ENCODE data around the gene PIP5KL1.

The PIP5KL1 gene

GRCh38 chr9:127962278-127962677 is 31.7 kb upstream of the PIP5KL1 start:
- H3K27me3 ChIP-seq (ENCODE audit: low read depth): no peaks in the 10 kb centered on the region
- in situ Hi-C loops (cut with MboI; ENCODE audit: low sequenced_read_pairs): no loop called here
- no peak for DNase-seq (ENCODE audit: low spot score in 2 of 2)
- peaks cover 19% of the 10 kb centered on the region for H3K4me1 ChIP-seq
- H3K9me3 ChIP-seq: no peaks in the 10 kb centered on the region
- H3K4me3 ChIP-seq: no peak overlapping the region
- no peaks in the 10 kb centered on the region for H3K36me3 ChIP-seq (replicated peaks)

DNA sequence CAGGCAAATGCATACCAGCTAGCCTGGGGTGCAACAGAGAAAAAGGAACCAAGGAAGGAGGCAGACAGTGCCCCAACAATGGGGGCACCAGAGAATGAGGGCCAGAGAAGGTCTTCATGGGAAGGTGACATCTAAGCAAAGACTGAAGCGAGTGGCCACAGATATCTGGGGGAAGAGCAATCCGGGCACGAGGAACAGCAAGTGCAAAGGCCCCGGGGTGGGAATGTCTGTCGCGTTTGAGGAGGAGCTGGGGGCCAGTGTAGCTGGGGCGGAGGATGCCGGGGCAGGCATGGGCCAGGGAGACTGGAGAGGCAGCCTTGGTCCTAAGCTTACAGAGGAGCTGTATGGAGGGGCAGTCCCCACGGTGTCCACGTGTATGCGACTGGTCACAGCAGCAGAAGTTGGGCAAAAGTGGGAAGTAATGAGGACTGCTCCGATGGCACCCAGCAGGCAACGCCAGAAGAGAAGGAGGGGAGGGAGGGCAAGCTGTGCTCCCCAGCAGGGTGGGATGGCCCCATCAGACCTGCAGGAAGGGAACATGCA is 31.1 kb upstream of the PIP5KL1 start:
- Histone ChIP-seq H3K9me3 (no peaks in the 10 kb centered on the region), H3K4me1 (peaks cover 19% of the 10 kb centered on the region), H3K36me3 (replicated peaks) (no peaks in the 10 kb centered on the region), H3K4me3 (no peak overlapping the region), H3K27me3 (ENCODE audit: low read depth) (no peaks in the 10 kb centered on the region)
- no peak for DNase-seq (ENCODE audit: low spot score in 2 of 2)
- in situ Hi-C loops (cut with MboI; ENCODE audit: low sequenced_read_pairs): no loop called here

GRCh38 chr9:127961155-127961490 is 30.5 kb upstream of the PIP5KL1 start:
- DNase-seq (ENCODE audit: low spot score in 2 of 2): no peak
- Histone ChIP-seq H3K27me3 (ENCODE audit: low read depth) (no peaks in the 10 kb centered on the region), H3K4me1 (peaks cover 19% of the 10 kb centered on the region), H3K36me3 (replicated peaks) (no peaks in the 10 kb centered on the region), H3K4me3 (no peak overlapping the region), H3K9me3 (no peaks in the 10 kb centered on the region)
- in situ Hi-C loops (cut with MboI; ENCODE audit: low sequenced_read_pairs): no loop called here

DNA sequence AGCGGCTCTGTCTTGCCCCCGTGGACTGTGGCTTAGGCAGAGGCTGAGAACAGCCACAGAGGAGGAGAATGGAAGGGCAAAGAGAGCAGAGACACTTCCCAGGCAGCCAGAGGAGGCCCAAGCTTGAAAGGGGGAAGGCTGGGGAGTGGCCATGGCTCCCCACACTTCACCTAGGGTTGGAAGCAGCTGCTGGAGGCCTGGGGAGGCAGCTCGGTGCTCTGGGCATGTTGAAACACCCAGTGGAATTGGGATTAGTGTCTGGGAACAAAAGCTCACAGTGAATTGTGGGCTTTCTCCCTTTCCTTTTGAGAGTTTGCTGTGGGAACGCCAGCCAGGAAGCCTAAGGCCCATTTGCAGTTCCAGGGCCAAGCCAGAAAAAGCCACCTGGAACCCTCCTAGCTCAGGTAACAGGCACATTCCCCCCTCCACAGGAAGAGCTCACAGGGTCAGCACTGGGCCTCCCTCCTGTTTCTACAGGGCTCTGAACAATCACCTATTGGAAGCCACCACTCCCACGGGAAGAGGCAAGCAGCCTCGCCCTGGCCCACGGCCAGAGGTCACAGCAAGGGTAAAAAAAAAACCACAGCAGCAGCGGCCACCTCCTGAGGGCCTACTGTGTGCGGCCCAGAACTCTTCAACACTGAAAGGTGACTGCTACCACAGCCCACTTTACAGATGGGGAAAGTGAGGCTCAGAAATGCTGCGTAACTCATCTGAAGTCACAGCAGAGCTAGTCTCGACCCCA is 30.0 kb upstream of the PIP5KL1 start:
- H3K27me3 ChIP-seq (ENCODE audit: low read depth): no peaks in the 10 kb centered on the region
- no peaks in the 10 kb centered on the region for H3K36me3 ChIP-seq (replicated peaks)
- peaks cover 15% of the 10 kb centered on the region for H3K4me1 ChIP-seq
- in situ Hi-C loops (cut with MboI; ENCODE audit: low sequenced_read_pairs): no loop called here
- H3K9me3 ChIP-seq: no peaks in the 10 kb centered on the region
- no peak overlapping the region for H3K4me3 ChIP-seq
- peak; percentile 74 to 76 for DNase-seq (ENCODE audit: low spot score in 2 of 2)

DNA sequence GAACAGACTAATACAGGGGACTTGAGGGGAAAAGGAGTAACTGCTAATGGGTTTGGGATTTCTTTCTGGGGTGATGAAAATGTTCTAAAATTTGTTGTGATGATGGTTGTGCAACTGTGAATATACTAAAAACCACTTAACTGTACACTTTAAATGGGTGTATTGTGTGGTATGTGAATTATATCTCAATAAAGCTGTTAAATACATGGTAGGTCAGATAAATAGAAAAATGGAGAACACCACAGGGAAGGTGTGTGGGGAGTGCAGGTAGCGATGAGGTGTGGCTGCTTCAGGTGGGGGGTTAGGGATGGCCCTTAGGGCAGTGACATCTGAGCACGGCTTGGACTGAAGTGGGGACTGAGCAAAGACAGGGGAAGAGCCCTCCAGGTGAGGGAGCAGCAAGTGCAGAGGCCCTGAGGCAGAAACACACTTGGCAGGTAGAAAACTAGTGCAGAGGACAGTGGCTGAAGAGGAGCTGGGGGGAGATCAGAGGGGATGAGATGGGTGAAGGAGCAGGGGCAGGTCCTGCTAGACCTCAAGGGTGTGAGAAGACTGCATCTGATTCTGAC is 29.3 kb upstream of the PIP5KL1 start:
- Histone ChIP-seq H3K27me3 (ENCODE audit: low read depth) (no peaks in the 10 kb centered on the region), H3K4me3 (no peak overlapping the region), H3K9me3 (no peaks in the 10 kb centered on the region), H3K36me3 (replicated peaks) (no peaks in the 10 kb centered on the region), H3K4me1 (peaks cover 9% of the 10 kb centered on the region)
- DNase-seq (ENCODE audit: low spot score in 2 of 2): no peak
- in situ Hi-C loops (cut with MboI; ENCODE audit: low sequenced_read_pairs): no loop called here

- Histone ChIP-seq H3K9me3 (no peaks in the 10 kb centered on the region), H3K4me3 (no peak overlapping the region), H3K36me3 (replicated peaks) (no peaks in the 10 kb centered on the region), H3K27me3 (ENCODE audit: low read depth) (no peaks in the 10 kb centered on the region), H3K4me1 (peaks cover 9% of the 10 kb centered on the region)
- in situ Hi-C loops (cut with MboI; ENCODE audit: low sequenced_read_pairs): no loop called here
- no peak for DNase-seq (ENCODE audit: low spot score in 2 of 2)
Observed at GRCh38 chr9:127959398-127959797, 28.8 kb upstream of the PIP5KL1 start.

- DNase-seq (ENCODE audit: low spot score in 2 of 2): no peak
- Histone ChIP-seq H3K4me1 (peaks cover 9% of the 10 kb centered on the region), H3K4me3 (no peak overlapping the region), H3K9me3 (no peaks in the 10 kb centered on the region), H3K36me3 (replicated peaks) (no peaks in the 10 kb centered on the region), H3K27me3 (ENCODE audit: low read depth) (no peaks in the 10 kb centered on the region)
- in situ Hi-C loops (cut with MboI; ENCODE audit: low sequenced_read_pairs): no loop called here
Observed at GRCh38 chr9:127958728-127959127, 28.2 kb upstream of the PIP5KL1 start.

DNA sequence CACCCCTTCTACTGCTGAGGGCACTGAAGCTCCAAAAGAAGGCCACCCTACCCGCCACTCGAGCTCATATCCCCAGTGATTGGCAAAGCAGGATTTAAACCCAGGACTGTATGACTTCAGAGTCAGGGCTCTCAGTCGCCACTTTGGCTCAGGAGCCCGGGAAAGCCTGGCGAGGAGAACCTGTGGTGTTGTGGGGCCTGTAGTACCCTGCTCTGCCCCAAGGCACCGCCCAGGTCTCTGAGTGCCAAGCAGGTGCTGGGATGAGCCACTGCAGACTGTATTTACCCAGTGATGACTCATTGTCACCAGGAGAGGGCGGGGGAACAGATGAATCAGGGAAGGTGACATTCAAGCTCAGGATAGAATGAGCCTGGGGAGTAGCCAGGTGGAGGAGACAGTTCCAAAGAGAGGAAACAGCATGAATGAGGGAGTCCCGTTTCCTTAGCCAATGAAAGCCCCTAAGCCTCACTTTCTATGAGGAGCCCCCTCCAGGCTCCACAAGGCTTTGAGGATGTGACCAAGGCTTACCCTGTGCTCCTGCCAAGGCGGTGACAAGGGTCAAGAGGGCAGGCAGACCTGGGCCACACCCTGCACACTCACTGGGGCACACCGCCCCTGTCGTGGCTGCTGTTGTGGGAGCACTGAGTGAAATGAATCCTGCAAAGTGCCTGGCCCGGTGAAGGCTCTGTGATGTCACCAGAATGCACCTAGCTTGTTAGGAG is 24.9 kb upstream of the PIP5KL1 start:
- DNase-seq (ENCODE audit: low spot score in 2 of 2): peak in 1 of 2 experiments; percentile 52
- Histone ChIP-seq H3K4me1 (peaks cover 10% of the 10 kb centered on the region), H3K4me3 (no peak overlapping the region), H3K36me3 (replicated peaks) (no peaks in the 10 kb centered on the region), H3K27me3 (ENCODE audit: low read depth) (no peaks in the 10 kb centered on the region), H3K9me3 (no peaks in the 10 kb centered on the region)
- in situ Hi-C loops (cut with MboI; ENCODE audit: low sequenced_read_pairs): no loop called here

GRCh38 chr9:127954831-127955293 is 24.3 kb upstream of the PIP5KL1 start:
- no peaks in the 10 kb centered on the region for H3K27me3 ChIP-seq (ENCODE audit: low read depth)
- peaks cover 6% of the 10 kb centered on the region for H3K4me1 ChIP-seq
- in situ Hi-C loops (cut with MboI; ENCODE audit: low sequenced_read_pairs): no loop called here
- H3K9me3 ChIP-seq: no peaks in the 10 kb centered on the region
- H3K36me3 ChIP-seq (replicated peaks): no peaks in the 10 kb centered on the region
- H3K4me3 ChIP-seq: no peak overlapping the region
- no peak for DNase-seq (ENCODE audit: low spot score in 2 of 2)

GRCh38 chr9:127953768-127954505 is 23.4 kb upstream of the PIP5KL1 start:
- DNase-seq (ENCODE audit: low spot score in 2 of 2): no peak
- in situ Hi-C loops (cut with MboI; ENCODE audit: low sequenced_read_pairs): no loop called here
- no peaks in the 10 kb centered on the region for H3K9me3 ChIP-seq
- peaks cover 6% of the 10 kb centered on the region; the same call in 1 of the 2 replicates for H3K4me1 ChIP-seq
- H3K4me3 ChIP-seq: no peak overlapping the region
- no peaks in the 10 kb centered on the region for H3K27me3 ChIP-seq (ENCODE audit: low read depth)
- H3K36me3 ChIP-seq (replicated peaks): no peaks in the 10 kb centered on the region

DNA sequence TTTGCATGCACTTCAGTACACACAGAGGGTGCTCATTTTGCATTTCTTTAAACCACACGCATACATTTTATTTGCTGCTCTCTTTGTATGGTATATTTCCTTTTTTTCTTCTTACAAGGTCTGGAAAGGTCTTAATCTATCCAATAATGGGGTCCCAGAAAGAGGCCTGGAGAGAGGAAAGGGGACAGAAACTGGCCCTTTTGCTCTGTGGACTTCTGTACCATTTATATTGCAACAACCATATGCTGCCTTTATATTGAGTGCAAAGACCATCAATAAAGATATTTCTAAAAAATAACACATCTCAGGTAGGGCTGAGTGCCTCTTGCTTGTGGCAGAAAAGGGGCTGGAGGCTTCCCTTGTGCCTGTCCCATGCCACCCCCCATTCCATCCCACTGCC is 22.6 kb upstream of the PIP5KL1 start:
- Histone ChIP-seq H3K4me3 (no peak overlapping the region), H3K4me1 (peaks cover 6% of the 10 kb centered on the region; the same call in 1 of the 2 replicates), H3K36me3 (replicated peaks) (no peaks in the 10 kb centered on the region), H3K27me3 (ENCODE audit: low read depth) (no peaks in the 10 kb centered on the region), H3K9me3 (no peaks in the 10 kb centered on the region)
- in situ Hi-C loops (cut with MboI; ENCODE audit: low sequenced_read_pairs): no loop called here
- no peak for DNase-seq (ENCODE audit: low spot score in 2 of 2)

DNA sequence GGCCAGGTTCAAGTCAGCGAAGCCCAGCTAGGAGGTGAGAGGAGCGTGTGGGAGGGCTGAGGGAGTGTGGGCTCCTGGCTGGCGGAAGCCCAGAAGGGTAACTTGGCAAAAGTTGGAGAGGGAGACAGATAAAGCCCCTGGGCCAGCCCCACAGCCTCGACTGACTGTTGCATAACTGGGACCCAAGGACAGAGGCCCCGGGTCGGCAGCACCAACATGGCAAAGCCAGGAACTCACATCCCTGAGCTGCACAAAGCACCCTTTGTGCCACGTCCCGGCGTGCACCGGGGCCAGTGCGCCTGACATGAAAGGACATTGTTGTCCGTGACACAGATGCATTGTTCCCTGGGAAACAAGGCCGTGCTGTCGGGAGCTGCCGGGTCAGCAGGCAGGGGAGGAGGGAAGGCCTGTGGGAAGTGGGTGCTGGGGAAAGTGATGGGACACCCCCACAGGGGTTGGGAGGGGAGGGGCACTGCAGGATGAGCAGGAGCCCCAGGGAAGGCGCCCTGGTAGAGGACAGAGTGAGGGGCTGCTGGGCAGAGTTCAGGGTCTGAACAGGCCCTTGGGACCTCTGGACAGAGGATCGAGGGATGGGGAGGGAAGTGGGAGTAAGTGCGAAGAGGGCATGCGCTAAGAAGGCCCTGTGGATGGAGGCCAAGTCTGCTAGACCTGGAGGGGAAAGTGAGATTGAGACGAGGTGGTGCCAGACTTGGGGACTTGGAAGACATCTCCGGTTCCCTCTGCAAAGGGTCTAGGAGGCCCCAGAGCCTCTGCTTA is 20.1 kb upstream of the PIP5KL1 start:
- Histone ChIP-seq H3K4me3 (no peak overlapping the region), H3K36me3 (replicated peaks) (no peaks in the 10 kb centered on the region), H3K4me1 (peaks cover 6% of the 10 kb centered on the region; the same call in 1 of the 2 replicates), H3K27me3 (ENCODE audit: low read depth) (no peaks in the 10 kb centered on the region), H3K9me3 (no peaks in the 10 kb centered on the region)
- in situ Hi-C loops (cut with MboI; ENCODE audit: low sequenced_read_pairs): no loop called here
- peak; percentile 24 to 70 for DNase-seq (ENCODE audit: low spot score in 2 of 2)
